HepG2 (cell line): ENCODE results near the gene PPIL6. TPM values are rescaled to one million over a fixed set of nuclear protein-coding genes. Genes with fewer than 3 reads are reported as not detected.
A peak's percentile ranks its signal among the peaks of the same experiment; 100 is the strongest.

Source experiments
- ADNP ChIP-seq: sonication (generic); formaldehyde crosslinking; IDR thresholded peaks from 2 replicates; pipeline ENCODE4 v1.4.0; 2020; ENCODE audit warnings: missing genetic modification reagents
- AGO2 ChIP-seq: fragments of 200-400 bp; formaldehyde crosslinking; optimal IDR thresholded peaks from 2 replicates; pipeline ENCODE3; 2017; ENCODE audit warnings: mild to moderate bottlenecking, low read depth, low read length, moderate library complexity
- CSRNP1 ChIP-seq: sonication (generic); formaldehyde crosslinking; IDR thresholded peaks from 2 replicates; pipeline ENCODE4 v1.8.1; 2023; ENCODE audit warnings: mild to moderate bottlenecking, missing genetic modification reagents
- DBP ChIP-seq: sonication (generic); formaldehyde crosslinking; IDR thresholded peaks from 2 replicates; pipeline ENCODE4 v1.4.0; 2020; ENCODE audit warnings: missing genetic modification reagents; ENCODE audit errors: not compliant biosample characterization
- EEA1 ChIP-seq: sonication (generic); formaldehyde crosslinking; IDR thresholded peaks from 2 replicates; pipeline ENCODE4 v1.5.1; 2020; ENCODE audit warnings: mild to moderate bottlenecking, missing genetic modification reagents, borderline replicate concordance
- ELF3 ChIP-seq: IDR thresholded peaks from 2 replicates; pipeline ENCODE4 v1.6.1; 2016; ENCODE audit warnings: missing genetic modification reagents, missing compliant biosample characterization
- FOXP4 ChIP-seq: sonication (generic); formaldehyde crosslinking; IDR thresholded peaks from 2 replicates; pipeline ENCODE4 v1.4.0; 2020; ENCODE audit warnings: missing genetic modification reagents
- HES4 ChIP-seq: sonication (generic); formaldehyde crosslinking; IDR thresholded peaks from 2 replicates; pipeline ENCODE4 v1.9.0; 2021; ENCODE audit warnings: mild to moderate bottlenecking, missing genetic modification reagents, borderline replicate concordance
- HNF4G ChIP-seq, 2 experiments: sonication (generic) in 1 of 2; formaldehyde crosslinking in 1 of 2; IDR thresholded peaks; 2 replicates each; pipeline versions ENCODE4 v1.4.0 to v1.6.1; 2011 to 2020; ENCODE audit warnings: borderline replicate concordance in 2 of 2, low read depth in 2 of 2, mild to moderate bottlenecking in 2 of 2, low read length in 1 of 2, missing genetic modification reagents in 1 of 2, moderate library complexity in 1 of 2
- MAZ ChIP-seq, 2 experiments: sonication (generic) in 1 of 2; formaldehyde crosslinking in 1 of 2; IDR thresholded peaks; 2 replicates each; pipeline versions ENCODE4 v1.5.0 to v1.6.1; 2012 to 2020; ENCODE audit warnings: low read depth in 2 of 2, mild to moderate bottlenecking in 2 of 2, borderline replicate concordance in 1 of 2, improper control_type of control experiment in 1 of 2, low read length in 1 of 2, missing genetic modification reagents in 1 of 2, moderate library complexity in 1 of 2
- PCBP2 ChIP-seq: fragments of 200-400 bp; formaldehyde crosslinking; optimal IDR thresholded peaks from 2 replicates; pipeline ENCODE3; 2018; ENCODE audit warnings: low read length, low read depth; ENCODE audit not compliant: poor library complexity, severe bottlenecking
- REPIN1 ChIP-seq: sonication (generic); formaldehyde crosslinking; IDR thresholded peaks from 2 replicates; pipeline ENCODE4 v1.8.0; 2022; ENCODE audit warnings: missing genetic modification reagents, low read depth, mild to moderate bottlenecking, borderline replicate concordance
- RFX5 ChIP-seq: IDR thresholded peaks from 2 replicates; pipeline ENCODE4 v1.6.1; 2011; ENCODE audit warnings: low read depth, low read length, improper control_type of control experiment
- SALL1 ChIP-seq: sonication (generic); formaldehyde crosslinking; IDR thresholded peaks from 2 replicates; pipeline ENCODE4 v1.8.0; 2022; ENCODE audit warnings: mild to moderate bottlenecking, missing genetic modification reagents
- SALL2 ChIP-seq: sonication (generic); formaldehyde crosslinking; IDR thresholded peaks from 2 replicates; pipeline ENCODE4 v1.8.1; 2023; ENCODE audit warnings: mild to moderate bottlenecking, missing genetic modification reagents, inconsistent platforms
- SIN3B ChIP-seq: fragments of 150-350 bp; IDR thresholded peaks from 2 replicates; pipeline ENCODE4 v1.6.1; 2014; ENCODE audit warnings: low read length
- SNRNP70 ChIP-seq: fragments of 200-400 bp; formaldehyde crosslinking; IDR thresholded peaks from 2 replicates; pipeline ENCODE4 v1.6.1; 2017; ENCODE audit warnings: mild to moderate bottlenecking, low read depth, low read length, moderate library complexity
- ZBTB21 ChIP-seq: sonication (generic); formaldehyde crosslinking; IDR thresholded peaks from 2 replicates; pipeline ENCODE4 v1.4.0; 2020; ENCODE audit warnings: missing genetic modification reagents
- ZBTB38 ChIP-seq: sonication (generic); formaldehyde crosslinking; IDR thresholded peaks from 2 replicates; pipeline ENCODE4 v1.5.1; 2020; ENCODE audit warnings: mild to moderate bottlenecking, missing genetic modification reagents
- ZFP91 ChIP-seq: sonication (generic); formaldehyde crosslinking; IDR thresholded peaks from 2 replicates; pipeline ENCODE4 v1.9.0; 2022; ENCODE audit warnings: missing genetic modification reagents, mild to moderate bottlenecking, borderline replicate concordance
- ZMYM2 ChIP-seq: sonication (generic); formaldehyde crosslinking; IDR thresholded peaks from 2 replicates; pipeline ENCODE4 v1.8.0; 2022; ENCODE audit warnings: mild to moderate bottlenecking, missing genetic modification reagents
- ZSCAN22 ChIP-seq: sonication (generic); formaldehyde crosslinking; IDR thresholded peaks from 2 replicates; pipeline ENCODE4 v1.4.0; 2020; ENCODE audit warnings: mild to moderate bottlenecking, missing genetic modification reagents
- polyA plus RNA-seq, 8 experiments: library from polyadenylated mRNA; depleted of rRNA in 3 of 8; stranded (reverse) in 7 of 8; unstranded in 1 of 8; fragments of >200 nt; fragmentation: Illumina TruSeq in 4 of 8; extraction: Trizol in 4 of 8; gene quantifications; 2 replicates each; pipeline versions ENCODE4 v1.2.1 to v1.2.3, GENCODE V29; 2011 to 2016; ENCODE audit warnings: low read depth in 4 of 8, missing spikeins in 1 of 8, mixed read lengths in 1 of 8; ENCODE audit not compliant: insufficient read depth in 1 of 8
- total RNA-seq, 5 experiments: library from RNA; depleted of rRNA; stranded (reverse); fragments of >200 nt; fragmentation: Illumina TruSeq; extraction: Trizol; gene quantifications; 2 replicates each; pipeline ENCODE4 v1.2.3, GENCODE V29; 2016; ENCODE audit warnings: low read depth in 1 of 5

The PPIL6 gene
- total and polyA plus RNA-seq, 2 of the 13 experiments (the other 11 are each of a cell fraction or from before 2014, with no cell fraction given), result 0.22 to 0.46 TPM

- no peak for TF ChIP-seq HNF4G (IDR thresholded peaks at IDR 0.05; ENCODE audit: borderline replicate concordance, low read depth, low read length)
- TF ChIP-seq HNF4G (CRISPR knock-in tag; IDR thresholded peaks at IDR 0.05; ENCODE audit: borderline replicate concordance, low read depth), result no peak
- peak; percentile 76; the same call in 1 of the 2 replicates for TF ChIP-seq ZFP91
- TF ChIP-seq RFX5, result no peak
- no peak; the same call in 1 of the 2 replicates for TF ChIP-seq ELF3 (CRISPR knock-in tag)
- TF ChIP-seq HES4 (CRISPR knock-in tag), result peak; percentile 95
- peak; percentile 71; the same call in 1 of the 2 replicates for TF ChIP-seq FOXP4
- no peak for TF ChIP-seq SNRNP70
- TF ChIP-seq ZBTB21 (CRISPR knock-in tag), result peak; percentile 71
- peak; percentile 98 for TF ChIP-seq MAZ (IDR thresholded peaks at IDR 0.05; ENCODE audit: borderline replicate concordance, low read depth, low read length)
- TF ChIP-seq MAZ (CRISPR knock-in tag; IDR thresholded peaks at IDR 0.05; ENCODE audit: low read depth), result peak; percentile 96
- no peak; the same call in none of the 2 replicates for TF ChIP-seq REPIN1
- peak; percentile 85 for TF ChIP-seq DBP (CRISPR knock-in tag)
- TF ChIP-seq SALL1 (CRISPR knock-in tag), result peak; percentile 67; the same call in 1 of the 2 replicates
- no peak for TF ChIP-seq ZMYM2 (CRISPR knock-in tag)
- peak; percentile 87 for TF ChIP-seq AGO2
- no peak; the same call in 1 of the 2 replicates for TF ChIP-seq EEA1
- TF ChIP-seq ZSCAN22 (CRISPR knock-in tag), result no peak
- no peak for TF ChIP-seq ADNP (CRISPR knock-in tag)
- TF ChIP-seq SIN3B, result no peak
- no peak for TF ChIP-seq PCBP2
- peak; percentile 38 for TF ChIP-seq SALL2
- TF ChIP-seq CSRNP1 (CRISPR knock-in tag), result no peak; the same call in 1 of the 2 replicates
- TF ChIP-seq ZBTB38 (CRISPR knock-in tag), result no peak; the same call in 1 of the 2 replicates
Measured at GRCh38 chr6:109381747-109382575, 58.5 kb downstream of the PPIL6 start, which contains the start of gene CD164 (continued).
